Activated naive CD8-positive, alpha-beta T cell treated with anti-CD3 and anti-CD28 coated beads, Interleukin-2, amount 10 ng/mL, durations not matched to agents 7 days and 5 days (primary cell): Measurements from ENCODE around the gene TBC1D16. TPM values are rescaled to one million over a fixed set of nuclear protein-coding genes. Genes with fewer than 3 reads are reported as not detected.
A peak's percentile ranks its signal among the peaks of the same experiment; 100 is the strongest.

ENCODE experiments used
- ATAC-seq: fragments of 150-1000 bp; cut with Tn5 transposase; one replicate; pipeline ENCODE4 v1.10.0; 2021; ENCODE audit warnings: low read depth, moderate library complexity
- POLR2A ChIA-PET: fragments of 350-600 bp; sonication (Branson Sonifier 250); formaldehyde crosslinking; loops from one replicate; lab custom pipeline; 2021; ENCODE audit warnings: antibody characterized with exemption; lab: Charles Lee
- DNase-seq: peaks from one replicate; pipeline ENCODE4 v3.0.0; 2021
- H3K27ac Mint-ChIP-seq: one replicate; pipeline ENCODE4 v1.8.0; 2022; ENCODE audit warnings: mild to moderate bottlenecking, mixed read lengths
- H3K27me3 Mint-ChIP-seq: one replicate; pipeline ENCODE4 v1.8.0; 2022; ENCODE audit warnings: mild to moderate bottlenecking, moderate library complexity, mixed read lengths
- H3K36me3 Mint-ChIP-seq: one replicate; pipeline ENCODE4 v1.8.0; 2021; ENCODE audit warnings: mild to moderate bottlenecking, mixed read lengths
- H3K4me1 Mint-ChIP-seq: one replicate; pipeline ENCODE4 v1.8.0; 2021; ENCODE audit warnings: mixed read lengths
- H3K4me3 Mint-ChIP-seq: one replicate; pipeline ENCODE4 v1.8.0; 2022; ENCODE audit warnings: mild to moderate bottlenecking, moderate library complexity, mixed read lengths
- H3K9me3 Mint-ChIP-seq: one replicate; pipeline ENCODE4 v1.8.0; 2021; ENCODE audit warnings: mixed read lengths
- total RNA-seq, 2 experiments: library from RNA; stranded (reverse); gene quantifications; one replicate each; pipeline ENCODE4 v1.2.3, GENCODE V29; 2021

The TBC1D16 gene
- total RNA-seq, 2 experiments from 2014 or later: 2.1 TPM

DNA sequence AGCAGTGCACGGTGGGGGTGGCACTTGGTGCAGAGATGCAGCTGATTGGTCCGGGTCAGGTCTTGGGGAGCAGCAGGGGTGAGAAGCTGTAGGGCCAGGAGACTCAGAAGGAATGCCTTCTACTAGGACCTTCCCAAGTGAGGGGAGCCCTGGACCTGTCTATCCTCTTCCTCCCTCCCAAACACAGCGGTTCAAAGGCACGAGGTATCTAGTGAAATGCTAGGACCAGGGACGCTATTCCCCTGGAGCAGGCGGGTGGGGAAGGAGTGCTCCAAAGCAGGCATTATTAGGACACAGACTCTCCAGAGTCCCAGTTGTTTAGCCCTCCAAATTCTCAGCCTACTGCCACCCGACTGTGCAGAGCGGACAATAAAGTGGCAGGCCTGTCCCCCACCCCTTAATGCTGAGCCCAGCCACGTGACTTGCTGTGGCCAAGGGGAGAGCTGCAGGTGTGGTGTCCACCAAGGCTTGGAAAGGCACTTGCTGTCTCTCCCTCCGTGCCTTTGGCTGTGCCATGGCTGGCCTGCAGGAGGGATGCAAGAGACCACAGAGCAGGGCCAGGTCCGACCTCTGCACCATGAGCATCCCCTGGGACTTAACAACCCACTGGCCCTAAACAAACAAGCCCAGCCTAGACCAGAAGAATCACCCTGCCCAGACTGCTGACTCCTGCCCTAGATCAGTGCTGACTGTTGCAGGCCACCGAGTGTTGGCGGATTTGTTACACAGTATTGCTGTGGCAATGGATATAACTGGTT, 97.2 kb downstream of the TBC1D16 start:
- Mint-ChIP-seq H3K4me1 (peaks cover 11% of the 10 kb centered on the region), H3K27me3 (peaks cover 20% of the 10 kb centered on the region), H3K9me3 (no peaks in the 10 kb centered on the region), H3K36me3 (no peaks in the 10 kb centered on the region), H3K27ac (no peak overlapping the region), H3K4me3 (no peak overlapping the region)
- ATAC-seq (no peak), DNase-seq (no peak)
- POLR2A ChIA-PET: no interaction called here

GRCh38 chr17:79937391-79938335, 98.0 kb downstream of the TBC1D16 start:
- H3K36me3 Mint-ChIP-seq: no peaks in the 10 kb centered on the region
- no peak for DNase-seq
- H3K27me3 Mint-ChIP-seq: peaks cover 28% of the 10 kb centered on the region
- no peak overlapping the region for H3K4me3 Mint-ChIP-seq
- H3K27ac Mint-ChIP-seq: no peak overlapping the region
- H3K4me1 Mint-ChIP-seq: peaks cover 13% of the 10 kb centered on the region
- no peaks in the 10 kb centered on the region for H3K9me3 Mint-ChIP-seq
- POLR2A ChIA-PET: no interaction called here
- ATAC-seq: no peak

- no peak for ATAC-seq
- no peaks in the 10 kb centered on the region for H3K36me3 Mint-ChIP-seq
- peaks cover 35% of the 10 kb centered on the region for H3K27me3 Mint-ChIP-seq
- POLR2A ChIA-PET: no interaction called here
- no peak overlapping the region for H3K4me3 Mint-ChIP-seq
- H3K9me3 Mint-ChIP-seq: no peaks in the 10 kb centered on the region
- DNase-seq: no peak
- H3K4me1 Mint-ChIP-seq: peaks cover 13% of the 10 kb centered on the region
- no peak overlapping the region for H3K27ac Mint-ChIP-seq
Observed at GRCh38 chr17:79936641-79937381, 98.9 kb downstream of the TBC1D16 start.

- POLR2A ChIA-PET: no interaction called here
- DNase-seq (no peak), ATAC-seq (no peak)
- peaks cover 13% of the 10 kb centered on the region for H3K4me1 Mint-ChIP-seq
- H3K27ac Mint-ChIP-seq: no peak overlapping the region
- no peaks in the 10 kb centered on the region for H3K36me3 Mint-ChIP-seq
- no peak overlapping the region for H3K4me3 Mint-ChIP-seq
- H3K9me3 Mint-ChIP-seq: no peaks in the 10 kb centered on the region
- H3K27me3 Mint-ChIP-seq: peaks cover 42% of the 10 kb centered on the region
Observed at GRCh38 chr17:79936050-79936449, 99.6 kb downstream of the TBC1D16 start.

DNA sequence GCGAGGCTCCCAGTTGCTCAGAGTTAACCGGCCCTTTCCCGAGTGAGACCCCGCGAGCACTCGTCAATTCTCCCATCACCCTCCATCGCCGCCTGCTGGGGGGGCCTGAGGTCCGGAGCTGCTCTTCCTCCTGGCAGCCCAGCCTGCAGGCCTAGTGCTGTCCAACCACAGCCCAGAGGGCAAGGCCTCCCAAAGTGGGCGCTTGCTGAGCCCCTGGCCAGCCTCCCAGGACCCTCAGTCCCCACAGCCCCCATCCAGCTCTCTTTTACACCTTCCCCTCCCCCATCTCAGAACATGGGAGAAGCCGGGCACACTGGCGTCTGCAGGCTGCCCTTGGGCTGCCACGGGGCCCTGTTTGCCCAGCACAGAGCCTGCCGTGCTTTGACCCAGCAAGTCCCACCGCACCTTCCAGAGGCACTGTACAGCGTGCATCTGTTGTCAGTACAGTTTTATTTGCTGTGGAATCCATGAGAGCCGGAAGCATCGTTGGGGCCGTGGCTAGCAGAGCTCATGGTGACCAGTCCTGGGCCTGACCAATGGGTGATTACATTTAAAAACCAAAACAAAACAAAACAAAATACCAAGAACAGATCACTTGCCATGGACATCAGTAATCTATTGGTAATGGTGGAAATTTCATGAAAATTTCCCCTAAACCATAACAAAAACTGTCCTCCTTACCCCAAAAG, 100.3 kb downstream of the TBC1D16 start:
- Mint-ChIP-seq H3K4me1 (peaks cover 13% of the 10 kb centered on the region), H3K27ac (no peak overlapping the region), H3K36me3 (no peaks in the 10 kb centered on the region), H3K4me3 (no peak overlapping the region), H3K9me3 (no peaks in the 10 kb centered on the region), H3K27me3 (peaks cover 47% of the 10 kb centered on the region)
- POLR2A ChIA-PET: no interaction called here
- no peak for DNase-seq
- no peak for ATAC-seq

DNA sequence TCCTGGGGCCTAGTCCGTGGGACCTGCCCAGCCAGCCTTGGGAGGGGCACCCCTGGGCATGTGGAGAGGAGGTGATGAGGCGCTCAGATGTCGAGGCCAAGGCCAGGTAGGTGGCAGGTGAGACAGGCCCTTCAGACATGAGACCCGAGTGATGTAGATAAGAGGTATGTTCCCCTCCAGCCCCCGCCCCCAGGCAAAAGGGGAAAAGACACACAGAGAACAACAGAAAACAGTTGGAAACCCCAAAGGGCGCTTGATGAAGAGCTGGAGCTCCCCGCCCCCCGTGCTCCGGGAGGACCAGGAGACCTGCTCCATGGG, 101.1 kb downstream of the TBC1D16 start:
- Mint-ChIP-seq H3K36me3 (no peaks in the 10 kb centered on the region), H3K9me3 (no peaks in the 10 kb centered on the region), H3K27ac (no peak overlapping the region), H3K4me3 (no peak overlapping the region), H3K4me1 (peaks cover 13% of the 10 kb centered on the region), H3K27me3 (peaks cover 50% of the 10 kb centered on the region)
- DNase-seq (no peak), ATAC-seq (no peak)
- POLR2A ChIA-PET: interaction anchor here (0.6 kb wide), 1 partner anchor 1791 kb away, joined by 3 read pairs; no protein-coding TSS in a partner anchor

DNA sequence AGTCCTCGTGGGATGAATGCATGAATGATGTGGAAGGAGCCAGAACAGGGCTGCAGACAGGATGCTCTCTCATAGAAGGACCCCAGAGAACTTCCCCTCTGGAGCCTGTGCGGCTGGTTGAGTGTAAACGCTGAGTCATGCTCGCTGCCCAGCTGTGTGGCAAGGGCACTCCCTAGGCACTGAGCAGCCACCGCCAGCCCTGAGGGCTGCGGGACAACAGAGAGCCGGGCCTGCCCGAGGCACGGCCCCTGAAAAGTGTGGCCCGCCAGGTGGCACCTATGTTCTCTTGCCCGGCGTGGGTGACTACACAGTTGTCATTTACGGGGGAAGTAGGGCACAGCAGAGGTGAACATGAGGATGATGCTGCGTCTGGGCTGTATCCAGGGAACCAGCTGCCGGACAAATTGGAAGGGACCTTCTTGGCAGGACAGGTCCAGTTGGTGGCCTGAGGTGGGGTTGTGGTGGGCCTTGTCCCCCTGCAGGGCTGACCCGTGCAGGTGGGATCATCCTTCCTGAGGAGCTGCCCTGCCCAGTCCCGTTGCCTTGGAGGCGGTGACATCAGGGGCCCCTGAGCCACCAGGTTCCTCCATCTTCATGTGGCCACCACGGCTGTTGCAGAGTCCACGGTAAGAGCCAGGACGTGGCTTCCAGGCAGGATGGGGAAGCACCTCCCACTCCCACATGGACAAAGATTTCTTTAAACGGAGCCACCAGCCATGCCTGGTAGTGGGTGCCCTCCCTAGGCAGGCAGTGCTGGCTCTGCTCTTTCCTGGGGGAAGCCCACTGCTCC, 101.6 kb downstream of the TBC1D16 start:
- H3K4me3 Mint-ChIP-seq: no peak overlapping the region

GRCh38 chr17:79932451-79933306, 103.0 kb downstream of the TBC1D16 start:
- no peak for ATAC-seq
- Mint-ChIP-seq H3K4me3 (no peak overlapping the region), H3K27me3 (peaks cover 57% of the 10 kb centered on the region), H3K27ac (no peak overlapping the region), H3K36me3 (no peaks in the 10 kb centered on the region), H3K4me1 (peaks cover 22% of the 10 kb centered on the region), H3K9me3 (no peaks in the 10 kb centered on the region)
- no peak for DNase-seq
- POLR2A ChIA-PET: no interaction called here

More for the DNA sequence above, 101.6 kb downstream of the TBC1D16 start:
- no peak for DNase-seq
- ATAC-seq: peak; percentile 44
- Mint-ChIP-seq H3K27ac (no peak overlapping the region), H3K9me3 (no peaks in the 10 kb centered on the region), H3K36me3 (no peaks in the 10 kb centered on the region), H3K4me1 (peaks cover 13% of the 10 kb centered on the region), H3K27me3 (peaks cover 55% of the 10 kb centered on the region)
- POLR2A ChIA-PET: interaction anchor here (0.6 kb wide), 1 partner anchor 1791 kb away, joined by 3 read pairs; no protein-coding TSS in a partner anchor

DNA sequence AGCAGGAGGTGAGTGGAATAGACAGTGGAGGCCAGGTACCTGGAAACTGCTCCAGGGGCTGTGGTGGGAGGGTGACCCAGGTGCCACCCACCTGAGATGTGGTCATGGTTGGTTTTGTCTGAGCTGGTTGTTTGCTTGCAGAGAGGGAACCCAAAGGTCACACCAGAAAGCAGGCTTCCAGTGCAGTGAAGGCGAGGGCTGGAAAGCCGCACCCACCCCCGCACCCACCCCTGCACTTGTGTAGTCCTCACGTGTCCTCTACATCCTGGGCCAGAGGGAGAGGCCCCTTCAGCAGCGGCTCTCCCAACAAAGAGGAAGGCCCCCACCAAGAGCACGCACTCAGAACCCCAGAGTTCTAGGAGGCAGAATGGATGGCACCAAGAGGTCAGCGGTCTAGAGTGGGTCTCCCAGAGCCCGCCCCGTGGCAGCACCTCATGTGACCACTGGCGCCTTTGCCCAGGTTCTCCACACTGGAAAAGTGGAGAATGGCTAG, 103.8 kb downstream of the TBC1D16 start:
- DNase-seq (no peak), ATAC-seq (no peak)
- H3K9me3 Mint-ChIP-seq: no peaks in the 10 kb centered on the region
- H3K36me3 Mint-ChIP-seq: no peaks in the 10 kb centered on the region
- peaks cover 52% of the 10 kb centered on the region for H3K27me3 Mint-ChIP-seq
- H3K4me3 Mint-ChIP-seq: no peak overlapping the region
- POLR2A ChIA-PET: no interaction called here
- H3K4me1 Mint-ChIP-seq: peaks cover 29% of the 10 kb centered on the region
- H3K27ac Mint-ChIP-seq: no peak overlapping the region

GRCh38 chr17:79930877-79931816, 104.5 kb downstream of the TBC1D16 start:
- Mint-ChIP-seq H3K27me3 (peaks cover 52% of the 10 kb centered on the region), H3K36me3 (no peaks in the 10 kb centered on the region), H3K4me3 (no peak overlapping the region), H3K4me1 (peaks cover 29% of the 10 kb centered on the region), H3K9me3 (no peaks in the 10 kb centered on the region), H3K27ac (no peak overlapping the region)
- no peak for DNase-seq
- POLR2A ChIA-PET: interaction anchor here (1.3 kb wide), 1 partner anchor 11 kb away, joined by 3 read pairs; no protein-coding TSS in a partner anchor
- no peak for ATAC-seq
